Ishikawa (cell line): Measurements from ENCODE around the gene WDR82.

Source experiments
- CEBPB ChIP-seq: IDR thresholded peaks from 2 replicates; pipeline ENCODE4 v1.6.1; 2012
- CREB1 ChIP-seq: IDR thresholded peaks from 2 replicates; pipeline ENCODE4 v1.6.1; 2012; ENCODE audit warnings: low read depth
- EGR1 ChIP-seq: IDR thresholded peaks from 2 replicates; pipeline ENCODE4 v1.6.1; 2012
- EP300 ChIP-seq: IDR thresholded peaks from 2 replicates; pipeline ENCODE4 v1.6.1; 2012; ENCODE audit warnings: borderline replicate concordance
- FOXM1 ChIP-seq: IDR thresholded peaks from 2 replicates; pipeline ENCODE4 v1.6.1; 2012; ENCODE audit warnings: low read depth, borderline replicate concordance
- NFIC ChIP-seq: IDR thresholded peaks from 2 replicates; pipeline ENCODE4 v1.6.1; 2012
- RAD21 ChIP-seq: IDR thresholded peaks from 2 replicates; pipeline ENCODE4 v1.6.1; 2012; ENCODE audit warnings: low read depth
- REST ChIP-seq: IDR thresholded peaks from 2 replicates; pipeline ENCODE4 v1.6.1; 2012; ENCODE audit warnings: low read depth, mild to moderate bottlenecking
- TAF1 ChIP-seq: IDR thresholded peaks from 2 replicates; pipeline ENCODE4 v1.6.1; 2012; ENCODE audit warnings: low read depth, mild to moderate bottlenecking
- TCF12 ChIP-seq: IDR thresholded peaks from 2 replicates; pipeline ENCODE4 v1.6.1; 2012; ENCODE audit warnings: low read depth
- TEAD4 ChIP-seq: IDR thresholded peaks from 2 replicates; pipeline ENCODE4 v1.6.1; 2012
- YY1 ChIP-seq: IDR thresholded peaks from 2 replicates; pipeline ENCODE4 v1.6.1; 2012; ENCODE audit warnings: low read depth
- ZBTB7A ChIP-seq: IDR thresholded peaks from 2 replicates; pipeline ENCODE4 v1.6.1; 2012; ENCODE audit warnings: low read depth
- TF ChIP-seq, protein P1 (sequence below): IDR thresholded peaks from 2 replicates; pipeline ENCODE4 v1.6.1; 2012
- TF ChIP-seq, protein P2 (sequence below): IDR thresholded peaks from 2 replicates; pipeline ENCODE4 v1.6.1; 2012

Gene WDR82

GRCh38 chr3:52253314-52254304 lies 24.8 kb downstream of the WDR82 start:
- TF ChIP-seq, protein P1, sequence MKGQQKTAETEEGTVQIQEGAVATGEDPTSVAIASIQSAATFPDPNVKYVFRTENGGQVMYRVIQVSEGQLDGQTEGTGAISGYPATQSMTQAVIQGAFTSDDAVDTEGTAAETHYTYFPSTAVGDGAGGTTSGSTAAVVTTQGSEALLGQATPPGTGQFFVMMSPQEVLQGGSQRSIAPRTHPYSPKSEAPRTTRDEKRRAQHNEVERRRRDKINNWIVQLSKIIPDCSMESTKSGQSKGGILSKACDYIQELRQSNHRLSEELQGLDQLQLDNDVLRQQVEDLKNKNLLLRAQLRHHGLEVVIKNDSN, result no peak
- TF ChIP-seq REST (no peak), TCF12 (no peak), NFIC (no peak), RAD21 (no peak), FOXM1 (no peak), TEAD4 (no peak), CEBPB (no peak), EP300 (no peak), EGR1 (no peak), YY1 (no peak), ZBTB7A (no peak), TAF1 (no peak), CREB1 (no peak)
- TF ChIP-seq, protein P2, sequence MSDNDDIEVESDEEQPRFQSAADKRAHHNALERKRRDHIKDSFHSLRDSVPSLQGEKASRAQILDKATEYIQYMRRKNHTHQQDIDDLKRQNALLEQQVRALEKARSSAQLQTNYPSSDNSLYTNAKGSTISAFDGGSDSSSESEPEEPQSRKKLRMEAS, result no peak

DNA sequence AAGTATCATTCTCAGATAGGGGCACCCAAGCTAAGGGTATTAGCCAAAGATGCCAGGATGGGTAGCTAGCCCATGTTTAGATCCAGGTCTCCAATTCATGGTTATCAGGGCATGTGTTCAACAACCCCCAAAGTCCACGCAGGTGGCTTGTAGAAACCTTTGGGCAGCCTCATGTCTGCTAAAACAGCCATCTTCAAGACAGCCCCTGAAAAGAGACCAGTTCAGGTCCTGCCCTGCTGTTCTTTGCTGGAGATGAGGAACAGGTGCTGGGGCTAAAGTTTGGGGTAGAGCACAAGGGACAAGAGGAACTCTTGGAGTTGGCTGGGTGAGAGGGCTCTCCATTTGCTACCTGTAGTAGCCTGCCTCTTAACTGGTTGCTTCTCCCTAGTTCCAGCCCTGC lies 28.3 kb downstream of the WDR82 start:
- TF ChIP-seq ZBTB7A, result no peak
- no peak for TF ChIP-seq RAD21
- TF ChIP-seq YY1, result no peak
- TF ChIP-seq EP300, result no peak
- TF ChIP-seq, protein P2, result no peak
- TF ChIP-seq REST, result no peak
- TF ChIP-seq TCF12, result no peak
- no peak for TF ChIP-seq TEAD4
- TF ChIP-seq FOXM1, result no peak
- no peak for TF ChIP-seq CEBPB
- no peak for TF ChIP-seq NFIC
- TF ChIP-seq TAF1, result no peak
- TF ChIP-seq, protein P1, result no peak
- no peak for TF ChIP-seq EGR1
- TF ChIP-seq CREB1, result no peak

- TF ChIP-seq EGR1 (no peak), NFIC (no peak)
- TF ChIP-seq, protein P1, result no peak
Measured at GRCh38 chr3:52249683-52250082, 28.8 kb downstream of the WDR82 start.

GRCh38 chr3:52248816-52249547 lies 29.5 kb downstream of the WDR82 start:
- no peak for TF ChIP-seq TEAD4
- TF ChIP-seq NFIC, result peak; percentile 72

DNA sequence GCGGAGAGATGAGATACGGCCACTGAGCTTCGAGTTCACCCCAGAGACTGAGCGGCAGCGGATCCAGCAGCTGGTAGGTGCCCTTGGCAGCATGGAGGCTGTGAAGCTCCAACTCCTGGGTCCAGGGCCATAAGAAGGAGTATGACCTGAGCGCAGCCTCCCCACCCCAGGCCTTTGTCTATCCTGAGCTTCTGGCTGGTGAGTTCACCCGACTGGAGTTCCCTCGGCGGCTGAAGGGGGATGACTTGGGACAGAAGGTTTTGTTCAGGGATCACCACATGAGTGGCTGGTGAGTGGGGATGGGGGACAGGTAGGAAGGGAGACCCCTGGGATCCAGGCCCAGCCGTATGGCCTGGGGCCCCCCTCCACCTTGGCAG lies 30.3 kb downstream of the WDR82 start:
- TF ChIP-seq YY1, result no peak
- TF ChIP-seq TAF1, result no peak
- no peak for TF ChIP-seq FOXM1
- TF ChIP-seq ZBTB7A, result no peak
- TF ChIP-seq CREB1, result no peak
- no peak for TF ChIP-seq TCF12
- TF ChIP-seq EP300, result no peak
- TF ChIP-seq, protein P1, result no peak
- TF ChIP-seq NFIC, result no peak
- no peak for TF ChIP-seq CEBPB
- TF ChIP-seq, protein P2, result no peak
- TF ChIP-seq RAD21, result no peak
- no peak for TF ChIP-seq REST
- no peak for TF ChIP-seq EGR1
- no peak for TF ChIP-seq TEAD4
